Rectal smooth muscle tissue (tissue), 1 donor: Measurements from ENCODE around the gene MPV17L2.
A peak's percentile ranks its signal among the peaks of the same experiment; 100 is the strongest.

Experiments
- H3K27ac ChIP-seq: one replicate; pipeline ENCODE4 v1.7.0; 2013; ENCODE audit warnings: low read depth, low read length, inconsistent platforms
- H3K27me3 ChIP-seq: one replicate; pipeline ENCODE4 v1.7.0; 2013; ENCODE audit warnings: low read length; ENCODE audit not compliant: control insufficient read depth, insufficient read depth
- H3K36me3 ChIP-seq: one replicate; pipeline ENCODE4 v1.7.0; 2013; ENCODE audit warnings: low read length; ENCODE audit not compliant: control insufficient read depth, insufficient read depth
- H3K4me1 ChIP-seq: one replicate; pipeline ENCODE4 v1.7.0; 2013; ENCODE audit warnings: low read length; ENCODE audit not compliant: control insufficient read depth, insufficient read depth
- H3K4me3 ChIP-seq: one replicate; pipeline ENCODE4 v1.7.0; 2013; ENCODE audit warnings: low read length
- H3K9ac ChIP-seq: one replicate; pipeline ENCODE4 v1.7.0; 2013; ENCODE audit warnings: low read length

The MPV17L2 gene

GRCh38 chr19:18176367-18177310, 16.4 kb upstream of the MPV17L2 start:
- no peak overlapping the region for H3K4me3 ChIP-seq
- no peaks in the 10 kb centered on the region for H3K27me3 ChIP-seq
- H3K9ac ChIP-seq, result no peak overlapping the region
- H3K27ac ChIP-seq, result no peak overlapping the region
- no peaks in the 10 kb centered on the region for H3K36me3 ChIP-seq
- peaks cover 3% of the 10 kb centered on the region for H3K4me1 ChIP-seq

- Histone ChIP-seq H3K9ac (no peak overlapping the region), H3K36me3 (no peaks in the 10 kb centered on the region), H3K4me3 (no peak overlapping the region), H3K27me3 (no peaks in the 10 kb centered on the region), H3K4me1 (no peaks in the 10 kb centered on the region), H3K27ac (no peak overlapping the region)
Observed at GRCh38 chr19:18179957-18180356, 13.1 kb upstream of the MPV17L2 start.

DNA sequence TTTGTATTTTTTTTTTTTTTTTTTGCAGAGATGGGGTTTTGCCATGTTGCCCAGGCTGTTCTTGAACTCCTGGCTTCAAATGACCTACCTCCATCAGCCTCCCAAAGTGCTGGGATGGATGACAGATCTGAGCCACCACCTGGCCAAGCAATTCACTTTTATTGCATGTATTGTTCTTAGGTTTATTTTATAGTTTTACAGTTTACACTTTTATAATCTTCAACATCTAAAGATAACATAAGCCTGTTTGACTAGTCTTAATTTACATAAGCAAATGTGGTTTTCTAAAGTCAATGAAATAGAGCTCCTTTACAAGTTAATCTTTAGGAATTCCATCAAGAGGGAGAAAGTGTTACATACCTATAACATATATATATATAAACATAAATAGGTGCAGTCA, 9.5 kb upstream of the MPV17L2 start:
- H3K27ac ChIP-seq, result no peak overlapping the region
- no peak overlapping the region for H3K9ac ChIP-seq
- no peaks in the 10 kb centered on the region for H3K4me1 ChIP-seq
- H3K4me3 ChIP-seq, result no peak overlapping the region
- no peaks in the 10 kb centered on the region for H3K27me3 ChIP-seq
- H3K36me3 ChIP-seq, result no peaks in the 10 kb centered on the region

DNA sequence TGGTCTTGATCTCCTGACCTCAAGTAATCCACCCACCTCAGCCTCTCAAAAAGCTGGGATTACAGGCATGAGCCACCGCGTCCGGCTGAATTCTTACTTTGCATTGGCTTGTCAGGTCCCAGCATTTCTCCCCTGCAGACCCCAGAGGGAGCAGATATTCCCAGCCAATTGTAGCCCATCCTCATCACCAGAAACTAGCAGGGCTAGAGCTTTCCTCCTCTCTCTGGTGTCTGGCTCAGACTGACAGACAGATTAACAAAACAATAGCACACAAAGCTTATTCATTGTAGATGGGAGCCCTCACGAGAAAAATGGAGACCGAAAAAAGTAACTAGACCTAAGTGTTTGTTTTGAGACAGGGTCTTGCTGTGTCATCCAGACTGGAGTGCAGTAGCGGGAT, 7.5 kb upstream of the MPV17L2 start:
- H3K27ac ChIP-seq, result no peak overlapping the region
- H3K4me1 ChIP-seq, result no peaks in the 10 kb centered on the region
- no peak overlapping the region for H3K9ac ChIP-seq
- no peaks in the 10 kb centered on the region for H3K27me3 ChIP-seq
- H3K4me3 ChIP-seq, result no peak overlapping the region
- no peaks in the 10 kb centered on the region for H3K36me3 ChIP-seq

GRCh38 chr19:18190278-18190677, 2.7 kb upstream of the MPV17L2 start:
- no peak overlapping the region for H3K9ac ChIP-seq
- H3K4me1 ChIP-seq, result peaks cover 13% of the 10 kb centered on the region
- H3K4me3 ChIP-seq, result no peak overlapping the region
- H3K27me3 ChIP-seq, result no peaks in the 10 kb centered on the region
- H3K36me3 ChIP-seq, result no peaks in the 10 kb centered on the region
- H3K27ac ChIP-seq, result no peak overlapping the region

GRCh38 chr19:18191640-18192062, 1.4 kb upstream of the MPV17L2 start:
- peaks cover 13% of the 10 kb centered on the region for H3K4me1 ChIP-seq
- peak overlapping the region; percentile 71 for H3K4me3 ChIP-seq
- peaks cover 4% of the 10 kb centered on the region for H3K36me3 ChIP-seq
- peak overlapping the region; percentile 88 for H3K27ac ChIP-seq
- H3K27me3 ChIP-seq, result no peaks in the 10 kb centered on the region
- H3K9ac ChIP-seq, result no peak overlapping the region

DNA sequence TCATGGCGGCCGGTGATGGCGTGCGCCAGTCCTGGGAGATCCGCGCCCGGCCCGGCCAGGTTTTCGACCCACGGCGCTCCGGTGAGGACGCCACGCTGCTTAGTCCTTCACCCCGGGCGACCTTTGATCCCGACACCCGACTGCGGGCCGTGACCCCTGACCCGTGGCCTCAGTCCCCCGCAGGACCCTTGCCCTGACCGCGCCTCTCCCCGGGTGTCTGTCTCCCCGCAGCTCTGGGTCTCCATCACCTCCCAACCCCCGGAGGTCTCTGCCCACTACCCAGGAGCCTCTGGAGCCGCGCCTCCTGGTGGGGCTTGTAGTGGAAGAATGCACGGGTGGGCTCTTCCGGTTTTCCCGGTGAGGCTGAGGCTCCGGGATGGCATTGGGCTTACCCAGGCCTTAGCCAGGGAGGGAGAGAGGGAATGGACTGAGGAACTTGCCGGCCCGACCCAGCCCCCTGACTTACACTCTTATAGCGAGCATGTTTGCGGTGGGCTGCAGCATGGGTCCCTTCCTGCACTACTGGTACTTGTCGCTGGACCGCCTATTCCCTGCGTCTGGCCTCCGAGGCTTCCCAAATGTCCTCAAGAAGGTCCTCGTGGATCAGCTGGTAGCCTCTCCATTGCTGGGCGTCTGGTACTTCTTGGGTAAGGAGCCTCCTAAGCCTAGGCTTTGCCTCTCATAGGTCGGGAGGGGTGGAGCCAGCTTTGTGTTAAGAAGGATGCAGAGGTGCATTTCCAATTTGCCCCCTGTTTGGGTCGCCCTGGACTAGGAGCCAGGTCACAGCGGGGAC, 566 bp downstream of the MPV17L2 start:
- peak overlapping the region; percentile 45 for H3K9ac ChIP-seq
- no peaks in the 10 kb centered on the region for H3K27me3 ChIP-seq
- H3K4me3 ChIP-seq, result peak overlapping the region; percentile 84
- H3K27ac ChIP-seq, result peak overlapping the region; percentile 91
- H3K36me3 ChIP-seq, result peaks cover 5% of the 10 kb centered on the region
- H3K4me1 ChIP-seq, result peaks cover 13% of the 10 kb centered on the region

GRCh38 chr19:18194181-18194530, 1.1 kb downstream of the MPV17L2 start:
- H3K36me3 ChIP-seq, result peaks cover 7% of the 10 kb centered on the region
- no peak overlapping the region for H3K9ac ChIP-seq
- H3K27me3 ChIP-seq, result no peaks in the 10 kb centered on the region
- peaks cover 13% of the 10 kb centered on the region for H3K4me1 ChIP-seq
- H3K27ac ChIP-seq, result peak overlapping the region; percentile 55
- H3K4me3 ChIP-seq, result peak overlapping the region; percentile 84

DNA sequence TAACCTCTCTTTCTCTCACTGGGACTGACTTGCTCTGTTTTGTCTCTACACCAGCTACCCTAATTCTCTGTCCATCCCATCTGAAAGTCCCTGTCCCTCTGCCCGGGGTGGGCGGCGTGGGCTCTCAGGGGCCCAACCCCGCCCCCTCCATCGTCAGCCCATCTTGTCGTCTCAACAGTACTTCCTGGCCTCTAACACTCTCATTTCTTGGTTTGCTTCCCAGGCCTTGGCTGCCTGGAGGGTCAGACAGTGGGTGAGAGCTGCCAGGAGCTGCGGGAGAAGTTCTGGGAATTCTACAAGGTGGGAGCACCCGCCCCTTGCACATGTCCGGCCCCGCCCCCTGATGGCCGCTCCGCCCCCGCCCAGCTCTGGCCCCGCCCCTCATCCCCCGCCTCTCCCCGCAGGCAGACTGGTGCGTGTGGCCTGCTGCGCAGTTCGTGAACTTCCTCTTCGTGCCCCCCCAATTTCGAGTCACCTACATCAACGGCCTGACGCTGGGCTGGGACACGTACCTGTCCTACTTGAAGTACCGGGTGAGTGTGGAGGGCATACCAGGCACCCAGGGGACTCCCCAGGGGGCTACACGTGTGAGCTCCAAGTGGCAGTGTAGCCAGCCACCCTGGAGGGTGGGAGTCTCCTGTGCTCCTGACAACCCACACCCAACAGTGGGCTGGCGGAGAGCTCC, 1.7 kb downstream of the MPV17L2 start:
- peaks cover 7% of the 10 kb centered on the region for H3K36me3 ChIP-seq
- no peak overlapping the region for H3K9ac ChIP-seq
- peaks cover 13% of the 10 kb centered on the region for H3K4me1 ChIP-seq
- H3K27ac ChIP-seq, result peak overlapping the region; percentile 75
- H3K4me3 ChIP-seq, result peak overlapping the region; percentile 84
- H3K27me3 ChIP-seq, result no peaks in the 10 kb centered on the region

GRCh38 chr19:18196511-18196845, 3.5 kb downstream of the MPV17L2 start:
- Histone ChIP-seq H3K27ac (no peak overlapping the region), H3K4me1 (peaks cover 13% of the 10 kb centered on the region), H3K36me3 (peaks cover 7% of the 10 kb centered on the region), H3K4me3 (no peak overlapping the region), H3K27me3 (no peaks in the 10 kb centered on the region), H3K9ac (no peak overlapping the region)

- Histone ChIP-seq H3K4me3 (no peak overlapping the region), H3K27ac (no peak overlapping the region), H3K9ac (no peak overlapping the region), H3K36me3 (peaks cover 7% of the 10 kb centered on the region), H3K27me3 (no peaks in the 10 kb centered on the region), H3K4me1 (peaks cover 10% of the 10 kb centered on the region)
Observed at GRCh38 chr19:18197306-18197705, 4.3 kb downstream of the MPV17L2 start.

GRCh38 chr19:18197941-18198340, 4.9 kb downstream of the MPV17L2 start:
- H3K9ac ChIP-seq, result no peak overlapping the region
- no peak overlapping the region for H3K4me3 ChIP-seq
- no peaks in the 10 kb centered on the region for H3K27me3 ChIP-seq
- H3K4me1 ChIP-seq, result peaks cover 10% of the 10 kb centered on the region
- peaks cover 7% of the 10 kb centered on the region for H3K36me3 ChIP-seq
- no peak overlapping the region for H3K27ac ChIP-seq
